HEK293T (cell line): ENCODE data around the gene SLC35G1.

Experiments used
- BHLHE40 ChIP-seq: fragments of 450-650 bp; IDR thresholded peaks from 2 replicates; pipeline ENCODE4 v1.6.1; 2016; ENCODE audit warnings: mild to moderate bottlenecking, moderate library complexity, borderline replicate concordance
- CTBP1 ChIP-seq: fragments of 450-650 bp; IDR thresholded peaks from 2 replicates; pipeline ENCODE4 v1.6.1; 2016; ENCODE audit warnings: borderline replicate concordance
- FOXM1 ChIP-seq: fragments of 450-650 bp; IDR thresholded peaks from 2 replicates; pipeline ENCODE4 v1.6.1; 2017; ENCODE audit warnings: mild to moderate bottlenecking, borderline replicate concordance
- HDGF ChIP-seq: fragments of 450-650 bp; IDR thresholded peaks from 2 replicates; pipeline ENCODE4 v1.6.1; 2017; ENCODE audit warnings: antibody characterized with exemption, borderline replicate concordance
- L3MBTL2 ChIP-seq: fragments of 450-650 bp; conservative IDR thresholded peaks from 2 replicates; pipeline ENCODE4 v1.6.1; 2016; ENCODE audit warnings: mild to moderate bottlenecking
- SUZ12 ChIP-seq: fragments of 450-650 bp; IDR thresholded peaks from 2 replicates; pipeline ENCODE4 v1.6.1; 2016; ENCODE audit warnings: mild to moderate bottlenecking
- TARDBP ChIP-seq: fragments of 450-650 bp; IDR thresholded peaks from 2 replicates; pipeline ENCODE4 v1.6.1; 2016

DNA sequence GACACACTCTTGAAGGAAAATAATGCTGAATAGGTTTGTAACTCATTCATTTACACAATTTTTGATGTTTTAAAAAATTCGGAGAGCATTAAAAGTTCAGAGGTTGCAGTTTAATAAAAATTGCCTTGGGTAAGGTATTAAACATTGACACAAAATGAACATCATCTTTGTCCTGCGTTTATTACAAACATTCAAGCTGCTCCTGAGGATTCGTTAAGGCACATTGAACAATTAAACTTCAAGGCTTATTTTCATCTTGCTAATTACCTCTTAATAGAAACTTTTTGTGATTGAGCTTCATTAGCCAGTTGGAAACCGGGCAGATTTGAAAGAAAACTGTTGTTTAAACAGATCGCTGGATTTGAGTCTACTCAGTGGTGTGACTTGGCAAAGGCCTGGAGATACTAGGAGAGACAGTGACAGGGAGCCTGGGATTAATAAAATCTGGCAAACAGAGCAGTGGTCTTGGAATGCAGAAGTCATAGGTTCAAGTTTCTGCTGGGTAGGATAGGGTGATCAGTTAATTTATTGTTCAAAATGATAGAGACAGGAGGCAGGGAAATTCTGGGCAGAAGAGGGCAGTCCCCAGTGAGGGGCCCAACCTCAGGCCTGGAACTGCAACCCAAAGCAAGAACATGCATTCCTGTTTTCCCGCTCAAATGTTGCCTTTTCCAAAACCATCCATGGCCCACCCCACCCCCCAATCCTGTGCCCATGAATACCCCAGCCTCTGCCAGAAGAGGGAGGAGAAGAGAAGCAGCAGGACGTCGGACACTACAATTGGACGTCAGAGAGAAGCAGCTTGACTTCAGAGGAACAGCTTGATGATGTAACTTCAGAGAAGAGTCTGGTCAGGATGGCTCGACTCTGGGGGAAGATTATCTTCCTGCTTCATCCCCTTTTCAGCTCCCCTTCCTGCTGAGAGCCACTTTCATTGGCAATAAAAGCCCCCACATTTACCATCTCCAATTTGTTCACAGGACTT, 43.5 kb upstream of the SLC35G1 start:
- TF ChIP-seq HDGF, result no peak
- TF ChIP-seq TARDBP, result no peak
- no peak; the same call in 1 of the 2 replicates for TF ChIP-seq L3MBTL2
- TF ChIP-seq SUZ12, result no peak
- no peak for TF ChIP-seq FOXM1
- TF ChIP-seq BHLHE40, result no peak
- no peak for TF ChIP-seq CTBP1
